HEK293 (cell line): ENCODE data around the gene GPAM.

Experiments
- CTCF ChIP-seq: fragments of 450-650 bp; formaldehyde crosslinking; IDR thresholded peaks from 2 replicates; pipeline ENCODE4 v1.5.1; 2016; ENCODE audit warnings: missing biosample characterization, missing genetic modification characterization
- HOXA7 ChIP-seq: sonication (generic); formaldehyde crosslinking; IDR thresholded peaks from 2 replicates; pipeline ENCODE4 v1.8.1; 2022; ENCODE audit warnings: missing genetic modification reagents, borderline replicate concordance
- REST ChIP-seq: fragments of 450-650 bp; formaldehyde crosslinking; IDR thresholded peaks from 2 replicates; pipeline ENCODE4 v1.5.1; 2016; ENCODE audit warnings: missing biosample characterization, missing genetic modification characterization
- YY1 ChIP-seq: fragments of 450-650 bp; formaldehyde crosslinking; IDR thresholded peaks from 2 replicates; pipeline ENCODE4 v1.5.1; 2018; ENCODE audit warnings: missing biosample characterization, missing genetic modification characterization
- ZNF175 ChIP-seq: fragments of 450-650 bp; formaldehyde crosslinking; IDR thresholded peaks from 2 replicates; pipeline ENCODE4 v1.5.1; 2016; ENCODE audit warnings: missing biosample characterization, missing genetic modification characterization
- ZNF558 ChIP-seq: fragments of 450-650 bp; formaldehyde crosslinking; IDR thresholded peaks from 2 replicates; pipeline ENCODE4 v1.5.1; 2016; ENCODE audit warnings: missing biosample characterization, missing genetic modification characterization

GRCh38 chr10:112210666-112211065 is 27.1 kb upstream of the GPAM start:
- TF ChIP-seq YY1 (tag by site-specific recombination) (no peak), HOXA7 (CRISPR knock-in tag) (no peak), REST (no peak), ZNF558 (tag by site-specific recombination) (no peak), CTCF (tag by site-specific recombination) (no peak), ZNF175 (no peak)
